Measurements from ENCODE around the gene SLC45A3.
"Not testable (repeated sequence)": the region's sequence is repeated elsewhere in the genome, so short reads cannot be mapped to it uniquely, and the experiment has no call there.

SLC45A3 gene

DNA sequence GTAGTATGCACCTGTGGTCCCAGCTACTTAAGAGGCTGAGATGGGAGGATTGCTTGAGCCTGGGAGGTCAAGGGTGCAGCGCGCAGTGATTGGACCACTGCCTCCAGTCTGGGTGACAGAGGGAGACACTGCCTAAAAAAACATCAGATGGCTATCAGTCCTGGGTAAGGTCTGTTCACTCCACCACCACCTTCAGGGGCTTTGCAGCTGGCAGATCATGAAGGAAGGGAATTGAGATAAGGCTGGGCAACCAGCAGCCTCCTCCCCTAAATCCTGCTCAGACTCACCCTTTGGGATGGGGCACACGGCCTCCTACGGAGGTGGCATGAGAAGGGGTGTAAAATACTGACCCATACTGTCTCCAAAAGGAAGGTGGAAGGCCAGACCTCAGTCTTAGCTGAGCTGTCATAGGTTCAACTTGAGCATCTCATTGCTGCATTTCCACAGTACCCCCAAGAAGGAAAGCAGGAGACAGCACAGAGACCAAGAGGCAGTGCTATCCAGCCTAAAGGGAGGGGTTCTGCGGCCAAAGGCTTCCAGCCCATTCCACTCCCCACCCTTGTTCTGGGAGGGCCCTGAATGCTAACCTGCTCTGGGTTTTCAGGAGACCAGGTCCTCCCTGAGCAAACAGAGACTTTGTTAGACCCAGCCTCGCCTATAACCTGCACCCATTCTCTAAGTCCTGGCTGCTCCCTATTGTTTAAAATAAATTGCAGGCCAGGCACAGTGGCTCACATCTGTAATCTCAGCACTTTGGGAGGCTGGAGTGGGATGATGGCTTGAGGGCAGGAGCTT lies 13.7 kb downstream of the SLC45A3 start:
- no peak for DNase-seq

DNA sequence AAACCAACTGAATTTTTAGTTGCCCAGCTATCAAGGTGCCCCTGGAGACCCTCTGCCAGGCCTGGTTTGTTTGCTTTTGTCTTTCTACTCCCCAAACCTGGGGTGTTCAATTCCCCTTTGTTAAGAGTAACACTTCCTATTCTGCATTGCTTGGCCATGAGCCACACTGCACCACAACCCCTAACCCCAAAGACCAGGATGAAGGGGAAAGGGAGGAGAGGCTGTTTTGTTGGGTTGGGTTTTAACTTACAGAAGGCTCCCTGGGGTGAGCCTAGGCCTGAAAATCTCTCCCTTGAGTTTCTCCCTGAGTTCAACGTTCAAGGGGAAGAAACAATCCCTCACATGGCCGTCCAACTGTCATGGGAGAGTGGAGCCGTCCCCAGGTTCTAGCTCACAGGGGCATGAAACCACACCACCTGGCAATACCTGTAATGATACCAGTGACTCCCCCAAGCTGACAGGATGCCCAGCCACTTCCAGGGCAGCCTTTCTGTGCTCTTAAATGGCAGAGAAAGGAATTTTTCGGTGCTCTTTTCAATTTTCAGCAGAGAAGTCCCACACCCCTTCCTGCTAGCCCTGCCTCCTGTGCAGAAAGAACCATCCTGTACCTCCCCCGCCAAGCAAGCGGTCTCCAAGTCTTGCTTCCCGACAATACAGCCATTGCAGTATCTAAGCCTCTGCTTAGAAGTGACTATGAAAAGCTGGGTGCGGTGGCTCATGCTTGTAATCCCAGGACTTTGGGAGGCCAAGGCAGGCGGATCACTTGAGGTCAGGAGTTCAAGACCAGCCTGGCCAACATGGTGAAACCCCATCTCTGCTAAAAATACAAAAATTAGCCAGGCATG lies 14.9 kb downstream of the SLC45A3 start:
- DNase-seq, result no peak

DNA sequence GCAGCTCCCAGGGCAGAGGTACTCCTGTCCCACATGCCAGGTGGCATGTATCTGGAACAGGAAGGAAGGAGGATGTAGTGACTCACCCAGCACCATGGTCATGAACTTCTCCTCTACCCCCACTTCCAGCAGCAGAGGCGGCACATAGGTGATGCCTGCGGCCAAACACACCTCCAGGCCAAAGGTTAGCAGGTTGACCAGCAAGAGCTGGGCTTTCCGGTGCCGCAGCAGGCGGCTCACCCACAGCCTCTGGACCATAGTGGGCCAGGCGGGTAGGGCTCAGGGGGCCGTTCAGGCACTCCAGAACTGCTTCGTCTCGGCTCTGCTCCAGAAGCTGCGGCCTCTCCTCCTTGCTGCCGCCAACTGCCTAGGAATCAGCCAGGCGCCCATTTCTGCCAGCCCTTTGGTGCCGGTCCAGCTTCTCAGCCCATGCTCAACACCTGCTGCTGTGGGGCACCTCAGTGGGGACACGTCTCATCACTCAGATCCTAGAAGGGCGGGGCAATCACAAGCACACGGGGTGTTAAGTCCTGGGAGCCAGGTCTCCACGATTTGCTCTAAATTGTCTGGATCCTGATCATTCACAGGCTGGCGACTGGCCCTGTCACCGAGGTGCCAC lies 15.8 kb downstream of the SLC45A3 start:
- DNase-seq, result no peak

DNA sequence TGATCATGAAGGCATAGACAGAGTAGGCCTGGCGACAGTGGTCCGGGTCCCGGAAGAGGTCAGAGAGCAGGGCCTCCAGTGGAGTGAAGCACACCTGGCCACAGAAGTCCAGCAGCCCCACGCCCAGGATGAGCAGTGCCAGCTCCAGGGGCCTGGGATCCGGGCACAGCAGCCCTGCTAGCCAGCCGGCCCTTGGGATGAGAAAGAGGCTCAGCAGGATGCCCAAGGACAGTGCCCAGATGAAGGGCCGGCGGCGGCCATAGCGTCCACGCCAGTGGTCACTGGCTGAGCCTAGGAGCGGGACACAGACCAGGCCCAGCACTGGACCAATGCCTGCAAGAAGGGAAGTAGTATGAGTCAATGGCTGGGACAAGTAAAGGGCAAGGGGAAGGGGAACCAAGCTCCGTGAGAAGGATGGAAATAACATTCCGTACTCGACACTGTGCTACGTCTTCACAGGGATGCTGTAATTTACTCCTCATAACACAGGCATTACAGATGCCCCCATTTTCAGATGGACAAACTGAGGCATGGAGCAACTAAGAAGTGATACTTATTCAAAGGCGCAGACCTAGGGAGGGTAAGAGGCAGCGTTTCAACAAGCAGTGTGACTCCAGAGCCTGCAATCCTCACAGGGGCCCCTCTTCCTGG lies 16.9 kb downstream of the SLC45A3 start:
- no peak for DNase-seq

DNA sequence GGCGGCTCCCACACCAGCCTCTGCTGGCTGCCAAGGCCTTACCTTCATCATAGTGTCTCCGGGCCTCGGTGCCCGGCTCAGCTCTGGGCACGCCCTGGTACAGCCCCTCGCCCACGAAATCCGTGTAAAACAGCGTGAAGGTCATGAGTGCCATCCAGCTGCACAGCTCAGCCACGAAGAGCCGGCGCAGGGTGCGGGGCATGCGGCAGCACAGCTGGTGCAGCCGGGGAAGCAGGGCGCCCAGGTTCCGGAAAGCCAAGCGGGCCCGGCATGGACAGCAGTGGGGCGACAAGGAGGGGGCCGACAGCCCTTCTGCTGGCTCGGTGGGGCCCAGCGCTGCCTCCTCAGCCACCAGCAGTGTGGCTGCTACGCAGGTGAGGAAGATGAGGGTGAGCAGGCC lies 17.5 kb downstream of the SLC45A3 start:
- DNase-seq, result no peak

DNA sequence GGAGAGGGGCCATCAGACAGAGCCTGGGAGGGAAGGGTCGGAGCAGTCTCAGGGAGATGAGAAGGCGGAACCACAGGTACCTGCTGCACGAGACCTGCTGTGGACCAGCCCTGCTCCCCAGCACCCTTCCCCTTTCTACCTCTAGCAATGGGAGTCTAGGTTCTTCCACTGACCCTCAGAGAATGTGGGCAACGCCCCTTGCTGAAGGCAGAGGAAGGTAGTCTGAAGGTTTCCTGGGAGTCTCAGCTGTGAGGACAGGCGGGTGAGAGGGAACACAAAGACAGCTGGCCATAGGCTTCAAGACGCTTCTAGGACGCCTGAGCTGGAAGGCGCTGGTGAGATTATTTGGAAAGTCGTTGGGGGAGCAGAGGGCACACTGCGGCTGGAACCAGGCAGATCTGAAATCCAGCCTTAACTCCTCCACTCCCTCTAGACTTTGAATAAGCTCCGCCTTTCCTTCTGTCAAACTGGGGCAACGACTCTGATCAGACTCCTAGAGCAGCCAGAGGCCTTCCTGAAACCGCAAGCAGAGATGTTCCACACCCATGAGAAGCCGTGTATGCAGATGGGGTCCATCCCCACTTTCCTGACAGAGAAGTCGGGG lies 18.1 kb downstream of the SLC45A3 start:
- no peak for DNase-seq

DNA sequence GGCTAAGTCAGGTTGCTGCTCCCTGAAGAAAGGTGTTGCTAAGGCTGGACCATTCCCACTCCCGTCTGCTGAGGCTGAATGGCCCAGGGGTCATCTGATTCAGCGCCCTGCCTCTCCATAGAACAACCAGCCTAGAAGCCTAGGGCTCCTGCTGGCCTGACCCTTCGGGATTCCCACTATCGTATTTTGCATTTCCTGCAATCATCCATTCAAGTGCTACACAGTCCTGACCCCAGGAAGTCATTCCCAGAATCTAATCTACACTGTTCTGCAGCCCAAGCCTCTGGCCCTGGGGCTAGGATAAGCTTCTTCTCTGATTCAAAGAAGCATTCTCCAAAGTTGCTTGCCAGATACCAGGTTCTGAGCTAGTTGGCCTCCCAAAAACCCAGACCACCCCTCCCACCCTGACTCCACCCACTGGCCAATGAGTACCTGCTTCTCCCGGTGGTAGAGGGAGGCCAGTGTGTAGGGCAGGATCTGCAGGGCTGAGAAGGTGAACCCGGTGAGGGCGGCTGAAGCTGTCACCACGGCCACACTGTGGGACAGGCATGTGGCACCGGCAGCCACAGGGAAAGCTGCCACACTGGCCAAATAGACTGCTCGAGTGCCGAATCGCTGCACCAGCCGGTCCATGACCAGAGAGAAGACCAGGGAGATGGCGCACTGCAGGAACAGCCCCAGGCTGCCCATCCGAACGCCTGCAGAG lies 18.7 kb downstream of the SLC45A3 start:
- DNase-seq, result no peak

DNA sequence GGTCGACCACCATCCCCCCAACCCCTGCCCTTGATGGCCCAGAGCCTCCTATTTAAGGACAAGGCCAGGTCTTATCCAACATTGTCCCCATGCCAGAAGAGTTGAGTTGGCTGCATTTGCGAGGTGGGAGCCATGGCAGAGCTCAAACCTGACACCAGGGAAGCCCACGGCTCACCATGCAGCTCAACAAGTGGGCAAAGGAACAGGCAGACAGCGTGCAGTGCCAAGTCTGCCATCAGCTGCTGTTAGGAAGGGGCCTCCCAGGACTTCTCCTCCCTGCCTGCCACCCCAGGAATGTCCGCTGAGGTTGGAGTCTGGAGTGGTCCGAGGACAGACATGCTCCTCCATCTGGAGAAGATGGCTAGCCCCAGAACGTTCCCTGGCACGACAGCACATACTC lies 19.9 kb downstream of the SLC45A3 start:
- DNase-seq, result no peak

DNA sequence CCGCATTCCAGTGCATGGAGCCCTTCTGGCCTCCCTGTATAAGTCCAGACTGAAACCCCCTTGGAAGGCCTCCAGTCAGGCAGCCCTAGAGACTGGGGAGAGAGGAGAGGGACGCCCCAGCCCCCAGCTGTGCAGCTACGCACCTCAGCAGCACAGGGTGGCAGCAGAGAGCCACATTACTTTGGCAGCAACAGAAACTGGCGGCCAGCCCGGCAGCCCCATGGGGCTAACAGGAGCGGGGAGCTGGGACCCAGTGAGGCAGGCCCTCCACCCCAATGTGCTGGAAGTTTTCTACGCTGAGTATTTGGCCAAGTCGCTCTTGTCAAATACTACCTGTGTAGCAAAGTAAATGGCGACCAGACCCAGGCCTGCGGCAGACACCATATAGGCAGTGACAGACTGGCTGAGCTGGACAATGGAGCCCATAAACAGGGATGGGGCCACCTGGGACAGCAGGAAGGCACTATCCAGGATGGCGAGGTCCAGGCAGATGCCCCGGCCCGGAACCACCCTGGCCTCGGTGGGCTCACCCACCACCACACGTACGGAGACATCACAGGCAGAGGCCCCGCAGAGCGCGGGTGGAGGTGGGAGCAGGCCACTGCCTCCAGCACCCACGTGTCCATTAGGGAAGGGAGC lies 21.2 kb downstream of the SLC45A3 start:
- peak; percentile 10 for DNase-seq

DNA sequence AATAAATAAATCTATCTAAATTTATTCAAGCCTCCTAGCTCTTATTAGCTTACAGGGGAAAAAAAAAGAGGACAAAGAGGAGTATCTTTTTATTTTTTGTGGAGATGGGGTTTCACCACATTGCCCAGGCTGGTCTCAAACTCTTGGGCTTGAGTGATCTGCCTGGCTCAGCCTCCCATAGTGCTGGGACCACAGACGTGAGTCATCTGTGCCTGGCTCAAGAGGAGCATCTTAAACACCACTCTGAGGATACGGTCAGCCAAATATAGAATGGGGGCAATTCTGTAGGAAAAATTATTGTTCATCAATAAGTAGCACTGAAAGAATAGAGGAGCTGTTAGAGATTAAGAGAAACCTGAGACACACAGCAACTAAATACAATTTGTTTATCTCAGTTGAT lies 24.1 kb downstream of the SLC45A3 start:
- DNase-seq, result no peak

DNA sequence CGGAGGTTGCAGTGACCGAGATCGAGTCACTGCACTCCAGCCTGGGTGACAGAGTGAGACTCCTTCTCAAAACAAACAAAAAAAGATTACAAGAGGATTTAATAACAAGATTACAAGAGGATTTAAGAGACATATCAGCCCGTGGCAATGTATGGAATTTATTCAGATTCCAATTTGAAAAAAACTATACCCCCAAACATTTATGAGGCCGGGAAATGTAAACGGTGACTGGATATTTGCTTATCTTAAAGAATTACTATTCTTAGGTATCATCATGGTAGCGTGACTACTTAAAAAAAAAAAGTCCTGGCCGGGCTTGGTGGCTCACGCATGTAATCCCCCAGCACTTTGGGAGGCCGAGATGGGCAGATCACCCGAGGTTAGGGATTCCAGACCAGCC lies 27.3 kb downstream of the SLC45A3 start:
- no peak for DNase-seq

DNA sequence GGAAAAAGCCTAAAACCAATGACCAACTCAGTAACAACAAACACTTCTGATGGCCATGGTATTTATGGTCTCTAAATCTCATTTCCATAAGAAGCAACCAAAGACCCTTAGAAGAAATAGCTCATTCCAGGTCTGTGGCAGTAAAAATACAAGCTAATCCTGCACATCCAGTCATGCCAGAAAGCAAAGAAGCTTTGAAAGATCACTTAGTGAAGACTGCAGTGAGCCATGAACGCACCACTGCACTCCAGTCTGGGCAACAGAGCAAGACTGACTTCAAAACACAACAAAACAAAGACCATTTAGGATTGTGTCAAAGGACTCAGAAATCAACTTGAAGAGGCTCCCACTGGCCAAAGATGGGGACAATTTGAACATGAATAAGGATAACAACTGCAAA lies 30.1 kb downstream of the SLC45A3 start:
- no peak for DNase-seq

DNA sequence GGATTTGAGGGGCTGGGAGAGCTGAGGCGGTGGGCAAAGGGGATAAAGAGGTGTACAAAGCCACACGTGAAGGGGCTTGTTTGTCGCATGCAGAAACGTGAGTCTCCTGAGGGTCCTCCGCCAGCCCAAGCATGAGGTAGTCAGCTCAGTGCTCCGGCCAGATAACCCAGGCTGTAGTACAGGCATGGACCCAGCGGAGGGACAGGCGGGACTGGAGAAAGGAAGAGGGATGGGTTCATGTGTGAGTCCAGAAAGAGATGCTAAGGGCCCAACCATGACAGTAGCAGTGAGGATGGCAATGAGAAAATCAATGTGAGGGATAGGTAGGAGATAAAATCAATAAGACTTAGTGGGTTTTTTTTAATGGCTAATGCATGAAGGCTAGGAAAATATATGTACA lies 34.8 kb downstream of the SLC45A3 start:
- no peak for DNase-seq

DNA sequence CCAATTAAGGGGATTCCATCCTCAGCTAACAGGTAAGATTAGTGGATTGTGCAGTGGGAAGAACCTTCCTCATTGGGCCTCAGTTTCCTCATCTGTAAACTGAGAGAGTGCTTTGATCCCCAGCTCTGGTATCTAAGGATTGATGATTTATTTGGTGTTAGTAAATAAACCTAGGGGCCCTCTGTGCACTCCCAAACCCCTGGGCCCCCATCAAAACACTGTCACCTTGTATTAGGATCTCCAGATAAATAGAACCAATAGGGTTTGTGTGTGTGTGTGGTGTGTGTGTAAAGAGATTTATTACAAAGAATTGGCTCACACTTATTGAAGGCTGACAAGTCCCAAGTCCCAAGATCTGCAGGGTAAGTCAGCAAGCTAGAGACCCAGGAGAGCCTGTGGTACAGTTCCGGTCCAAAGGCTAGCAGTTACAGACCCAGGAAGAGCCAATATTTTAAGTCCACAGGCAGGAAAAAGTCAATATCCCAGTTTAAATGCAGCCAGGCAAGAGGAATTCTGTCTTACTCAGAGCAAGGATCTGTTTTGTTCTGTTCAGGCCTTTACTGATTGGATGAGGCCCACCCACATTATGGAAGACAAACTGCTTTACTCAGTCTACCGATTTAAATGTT lies 37.5 kb downstream of the SLC45A3 start:
- no peak for DNase-seq

DNA sequence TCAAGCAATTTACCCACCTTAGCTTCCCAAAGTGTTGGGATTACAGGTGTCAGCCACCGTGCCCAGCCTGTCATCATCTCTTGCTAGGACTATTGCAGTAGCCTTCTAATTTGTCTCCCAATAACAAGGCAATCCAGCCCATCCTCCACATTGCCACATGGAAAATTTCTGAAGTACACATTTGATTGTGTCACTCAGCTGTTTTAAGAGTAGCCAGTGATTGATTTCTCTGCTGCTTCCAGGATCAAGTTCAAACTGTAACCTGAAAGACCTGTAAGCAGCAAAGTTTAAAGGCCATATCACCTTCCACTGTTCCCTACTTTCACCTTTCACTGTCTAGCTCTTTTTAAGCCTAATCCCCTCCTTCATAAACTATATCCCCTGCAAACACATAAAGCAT lies 40.7 kb downstream of the SLC45A3 start:
- no peak for DNase-seq

DNA sequence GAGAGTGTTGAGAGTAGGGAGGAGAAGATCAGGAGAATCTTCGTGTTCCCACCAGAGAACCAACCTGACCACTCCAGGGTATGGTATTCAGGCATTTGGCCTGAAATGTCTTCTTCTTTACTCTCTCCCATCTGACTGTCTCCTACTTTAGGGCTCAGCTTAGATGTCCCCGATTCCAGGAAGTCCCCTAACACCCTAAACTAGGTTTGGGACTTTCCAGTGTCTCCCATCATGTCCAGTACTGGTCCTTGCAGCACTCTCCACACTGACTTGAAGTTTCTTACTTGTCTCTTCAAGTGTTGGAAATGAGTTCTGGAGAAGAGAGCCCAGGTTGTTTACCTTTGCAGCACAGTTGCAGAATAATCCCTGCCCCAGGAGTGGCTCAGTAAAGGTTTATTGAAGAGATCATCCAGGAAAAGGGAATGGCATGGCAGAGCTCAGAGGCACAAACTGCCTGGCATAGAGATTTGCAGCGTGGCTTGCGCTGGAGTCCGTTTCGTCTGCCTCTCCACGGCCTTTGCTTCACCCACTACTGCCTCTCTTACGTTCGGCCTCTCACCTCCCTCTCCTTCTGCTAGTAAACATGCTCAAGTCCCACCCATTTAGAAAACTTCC lies 42.3 kb downstream of the SLC45A3 start:
- DNase-seq, result no peak

DNA sequence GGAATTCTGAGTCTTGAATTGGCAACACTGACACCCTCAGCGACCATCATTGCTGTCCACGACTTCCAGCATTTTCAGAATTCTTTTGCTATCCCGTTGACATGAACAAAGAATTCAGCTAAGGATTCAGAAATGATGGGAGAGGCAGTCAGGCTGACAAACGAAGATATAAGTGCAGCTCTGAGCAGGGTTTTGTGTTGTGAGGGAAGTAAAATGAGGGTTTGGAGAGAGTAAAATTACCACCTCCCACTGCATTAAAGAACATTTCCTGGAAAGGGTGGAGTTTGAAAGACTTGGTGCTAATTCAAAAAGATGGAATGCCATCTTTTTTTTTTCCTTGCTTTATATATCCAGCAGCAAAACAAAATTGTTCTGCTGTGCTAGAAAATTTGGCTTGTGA lies 43.6 kb downstream of the SLC45A3 start:
- no peak for DNase-seq

DNA sequence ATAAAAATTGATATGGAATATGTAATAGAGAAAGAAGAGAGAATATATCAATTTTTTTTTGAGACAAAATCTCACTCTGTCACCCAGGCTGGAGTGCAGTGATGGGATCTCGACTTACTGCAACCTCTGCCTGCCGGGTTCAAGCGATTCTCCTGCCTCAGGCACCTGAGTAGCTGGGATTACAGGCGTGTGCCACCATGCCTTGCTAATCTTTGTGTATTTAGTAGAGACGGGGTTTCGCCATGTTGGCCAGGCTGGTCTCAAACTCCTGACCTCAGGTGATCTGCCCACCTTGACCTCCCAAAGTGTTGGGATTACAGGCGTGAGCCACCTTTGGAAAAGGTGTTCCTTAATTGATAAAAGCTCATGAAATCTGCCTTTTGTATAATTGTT lies 44.2 kb downstream of the SLC45A3 start:
- not testable (repeated sequence) for DNase-seq

DNA sequence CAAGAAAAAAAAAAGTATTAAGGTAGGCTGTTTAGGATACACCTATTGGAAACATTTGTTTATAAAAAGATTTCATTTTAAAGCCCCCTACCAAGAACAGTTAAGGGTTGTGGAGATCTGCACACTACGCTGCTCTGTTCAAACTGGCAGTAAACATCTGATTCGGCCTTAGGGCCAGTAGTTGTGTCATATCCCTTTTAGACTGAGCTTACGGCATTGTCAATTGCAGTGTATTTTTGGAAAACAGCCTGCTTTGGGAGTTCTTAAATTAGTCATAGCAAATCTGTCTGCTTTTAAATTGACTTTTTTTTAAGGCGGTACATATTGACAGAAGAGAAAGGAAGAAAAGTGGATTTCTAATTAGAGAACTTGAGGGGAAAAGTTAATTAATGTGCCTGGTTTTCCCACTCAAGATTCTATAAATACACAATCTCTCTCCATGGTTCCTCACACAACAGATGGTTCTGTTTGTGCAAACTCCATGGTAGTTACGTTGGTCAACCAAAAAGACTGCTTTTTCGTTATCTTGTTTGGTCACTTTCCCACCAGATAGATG lies 46.8 kb downstream of the SLC45A3 start:
- no peak for DNase-seq

DNA sequence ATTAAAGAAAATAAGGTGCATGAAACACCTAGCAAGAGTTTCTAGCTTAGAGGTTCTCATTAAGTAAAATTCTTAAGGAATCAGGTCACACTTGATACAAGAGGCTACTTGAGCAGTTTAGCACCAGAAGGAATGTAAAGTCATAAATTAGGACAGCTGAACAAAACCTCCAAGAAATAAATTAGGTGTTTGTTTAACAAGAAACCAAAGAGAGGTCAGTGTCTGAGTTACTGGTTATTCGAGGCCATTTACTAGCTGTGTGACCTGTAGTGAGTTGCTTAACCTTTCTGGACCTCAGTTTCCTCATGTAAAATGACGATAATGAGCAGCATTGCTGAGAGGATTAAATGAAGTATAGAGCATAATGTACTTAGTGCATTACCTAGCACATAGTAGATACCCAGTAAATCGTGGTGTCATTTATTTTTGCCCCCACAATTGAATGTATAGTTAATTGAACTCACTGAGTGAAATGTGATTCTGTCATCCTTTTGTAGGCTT lies 47.6 kb downstream of the SLC45A3 start:
- DNase-seq, result no peak

Data from amniotic stem cell (primary cell).